Lower lobe of right lung (tissue), 2 donors: ENCODE results near the gene B3GALNT2. TPM values are rescaled to one million over a fixed set of nuclear protein-coding genes. Genes with fewer than 3 reads are reported as not detected.
A peak's percentile ranks its signal among the peaks of the same experiment; 100 is the strongest.
"Not testable (repeated sequence)": the region's sequence is repeated elsewhere in the genome, so short reads cannot be mapped to it uniquely, and the experiment has no call there.

ENCODE experiments used
- ATAC-seq, 2 donors: fragments of 200-7000 bp; cut with Tn5 transposase; one replicate each; pipeline ENCODE4 v1.9.1; 2020 to 2022; ENCODE audit warnings: mild to moderate bottlenecking in 2 of 2, moderate library complexity in 2 of 2
- DNase-seq: peaks from one replicate; pipeline ENCODE4 v3.0.0-alpha.2; 2020
- H3K27ac ChIP-seq: fragments of 200-600 bp; one replicate; pipeline ENCODE4 v1.8.0; 2022
- H3K27me3 ChIP-seq: fragments of 200-600 bp; one replicate; pipeline ENCODE4 v1.8.0; 2022; ENCODE audit warnings: low read depth
- H3K36me3 ChIP-seq: fragments of 200-600 bp; one replicate; pipeline ENCODE4 v1.8.0; 2022; ENCODE audit warnings: mild to moderate bottlenecking
- H3K4me1 ChIP-seq: fragments of 200-600 bp; one replicate; pipeline ENCODE4 v1.8.0; 2022
- H3K4me3 ChIP-seq: fragments of 200-600 bp; one replicate; pipeline ENCODE4 v1.8.0; 2022; ENCODE audit warnings: mild to moderate bottlenecking
- H3K9me3 ChIP-seq: fragments of 200-600 bp; one replicate; pipeline ENCODE4 v1.8.0; 2022
- CTCF ChIP-seq: fragments of 200-600 bp; IDR thresholded peaks from one replicate; pipeline ENCODE4 v1.8.0; 2022; ENCODE audit warnings: antibody characterized with exemption, mild to moderate bottlenecking
- intact Hi-C: fragments of 100-400 bp; cut with DNase I; formaldehyde crosslinking; loops from one replicate; pipeline ENCODE4 v1.11.0; 2022
- long read RNA-seq: library from polyadenylated mRNA; unstranded; transcript quantifications from one replicate; pipeline ENCODE4 v2.0.0, GENCODE V29; 2021
- total RNA-seq: library from RNA; stranded (reverse); fragmentation: NEBNext Ultra II Directional; extraction: Animal tissue kit (Norgen Biotek cat#: 25700); gene quantifications from one replicate; pipeline ENCODE4 v1.2.1, GENCODE V29; 2021
- donor health status: DM: no; HTN: yes; CAD: no; lungs with severe emphysema.

Gene B3GALNT2
- total RNA-seq: 15.5 TPM
- long read RNA-seq, transcript B3GALNT2-202 (12 exons, 2,015 nt): major isoform, 6 of 20 reads
- long read RNA-seq, partial matches to known transcripts: 3 of 20 reads
- long read RNA-seq, other reads (novel, unspliced or antisense): 11 of 20 reads

GRCh38 chr1:235504122-235504493, at the start of gene B3GALNT2:
Gene B3GALNT2, minus strand, starts transcription at chr1:235504452. Its CDS starts 200 bp downstream, at chr1:235504252.
- Histone ChIP-seq H3K36me3 (no peaks in the 10 kb centered on the region), H3K4me1 (peaks cover 16% of the 10 kb centered on the region), H3K27ac (peak within 1 kb of the TSS; percentile 97), H3K9me3 (no peaks in the 10 kb centered on the region), H3K4me3 (peak within 1 kb of the TSS; percentile 84), H3K27me3 (no peaks in the 10 kb centered on the region)
- no peak for TF ChIP-seq CTCF
- ATAC-seq (peak; percentile 73 to 74), DNase-seq (no peak)
- intact Hi-C loops: no loop called here

- ATAC-seq (no peak), DNase-seq (no peak)
- intact Hi-C loops: no loop called here
- Histone ChIP-seq H3K9me3 (no peaks in the 10 kb centered on the region), H3K36me3 (no peaks in the 10 kb centered on the region), H3K4me1 (no peaks in the 10 kb centered on the region), H3K27ac (no peak overlapping the region), H3K4me3 (no peak overlapping the region), H3K27me3 (no peaks in the 10 kb centered on the region)
- no peak for TF ChIP-seq CTCF
Observed at GRCh38 chr1:235553112-235553551, 48.9 kb upstream of the B3GALNT2 start.

- no peak overlapping the region for H3K27ac ChIP-seq
- peaks cover 1% of the 10 kb centered on the region for H3K27me3 ChIP-seq
- DNase-seq: no peak
- no peaks in the 10 kb centered on the region for H3K9me3 ChIP-seq
- TF ChIP-seq CTCF: no peak
- intact Hi-C loops: no loop called here
- no peaks in the 10 kb centered on the region for H3K4me1 ChIP-seq
- no peaks in the 10 kb centered on the region for H3K36me3 ChIP-seq
- ATAC-seq: no peak
- no peak overlapping the region for H3K4me3 ChIP-seq
Observed at GRCh38 chr1:235552146-235552716, 48.0 kb upstream of the B3GALNT2 start.

GRCh38 chr1:235549351-235550139, 45.3 kb upstream of the B3GALNT2 start:
- Histone ChIP-seq H3K27me3 (peaks cover 3% of the 10 kb centered on the region), H3K4me3 (no peak overlapping the region), H3K9me3 (no peaks in the 10 kb centered on the region), H3K27ac (no peak overlapping the region), H3K4me1 (no peaks in the 10 kb centered on the region), H3K36me3 (no peaks in the 10 kb centered on the region)
- ATAC-seq (no peak), DNase-seq (no peak)
- TF ChIP-seq CTCF: no peak
- intact Hi-C loops: no loop called here

DNA sequence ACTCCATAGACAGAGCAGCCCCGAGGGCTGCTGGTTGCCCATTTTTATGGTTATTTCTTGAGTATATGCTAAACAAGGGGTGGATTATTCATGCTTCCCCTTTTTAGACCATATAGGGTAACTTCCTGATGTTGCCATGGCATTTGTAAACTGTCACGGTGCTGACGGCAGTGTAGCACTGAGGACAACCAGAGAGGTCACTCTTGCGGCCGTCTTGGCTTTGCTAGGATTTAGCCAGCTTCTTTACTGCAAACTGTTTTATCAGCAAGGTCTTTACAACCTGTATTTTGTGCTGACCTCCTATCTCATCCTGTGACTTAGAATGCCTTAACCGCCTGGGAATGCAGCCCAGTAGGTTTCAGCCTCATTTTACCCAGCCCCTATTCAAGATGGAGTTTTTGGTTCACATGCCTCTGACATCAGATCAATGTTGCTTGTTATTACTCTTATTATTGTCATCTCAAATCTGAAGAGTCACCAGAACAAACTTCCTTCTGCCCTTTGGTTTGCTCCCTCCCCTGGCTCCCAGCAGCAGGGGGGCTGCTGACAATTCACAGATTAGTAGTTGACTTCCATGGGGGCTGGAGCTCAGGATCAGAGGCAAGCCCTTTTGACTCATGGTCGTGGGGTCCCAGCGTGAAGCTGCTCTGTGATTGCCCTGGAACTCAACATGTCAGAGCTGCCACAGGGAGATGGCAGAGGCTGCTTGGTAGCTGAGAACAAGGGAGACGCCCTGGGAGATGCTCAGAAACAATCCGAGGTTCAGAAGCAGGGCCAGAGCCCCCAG, 42.3 kb upstream of the B3GALNT2 start:
- DNase-seq, H3K27me3 ChIP-seq, ATAC-seq, H3K36me3 ChIP-seq, H3K4me1 ChIP-seq, H3K4me3 ChIP-seq, H3K27ac ChIP-seq, H3K9me3 ChIP-seq, intact Hi-C loops: not testable (repeated sequence)
